Stimulated activated CD8-positive, alpha-beta memory T cell treated with anti-CD3 and anti-CD28 coated beads, Interleukin-12 subunit alpha, Interleukin-12 subunit beta, amount 100 ng/mL, for 24 hours (primary cell): ENCODE results near the gene PKD1L1.
"Not testable (repeated sequence)": the region's sequence is repeated elsewhere in the genome, so short reads cannot be mapped to it uniquely, and the experiment has no call there.

Source experiments
- DNase-seq: peaks from one replicate; pipeline ENCODE4 v3.0.0-alpha.2; 2020; ENCODE audit errors: extremely low read depth

The PKD1L1 gene

GRCh38 chr7:47937711-47938573 is 10.3 kb downstream of the PKD1L1 start:
- no peak for DNase-seq

- no peak for DNase-seq
Observed at GRCh38 chr7:47937065-47937687, 11.1 kb downstream of the PKD1L1 start.

GRCh38 chr7:47936323-47936722 is 11.9 kb downstream of the PKD1L1 start:
- no peak for DNase-seq

- no peak for DNase-seq
Observed at GRCh38 chr7:47935336-47935735, 12.9 kb downstream of the PKD1L1 start.

GRCh38 chr7:47934831-47935230 is 13.4 kb downstream of the PKD1L1 start:
- DNase-seq = no peak

- no peak for DNase-seq
Observed at GRCh38 chr7:47933215-47933614, 15.1 kb downstream of the PKD1L1 start.

- no peak for DNase-seq
Observed at GRCh38 chr7:47932466-47933037, 15.7 kb downstream of the PKD1L1 start.

GRCh38 chr7:47932016-47932415 is 16.2 kb downstream of the PKD1L1 start:
- no peak for DNase-seq

- DNase-seq = no peak
Observed at GRCh38 chr7:47931005-47932004, 17.0 kb downstream of the PKD1L1 start.

GRCh38 chr7:47924266-47924665 is 24.0 kb downstream of the PKD1L1 start:
- no peak for DNase-seq

GRCh38 chr7:47923081-47923875 is 25.0 kb downstream of the PKD1L1 start:
- not testable (repeated sequence) for DNase-seq

GRCh38 chr7:47916514-47916913 is 31.8 kb downstream of the PKD1L1 start:
- not testable (repeated sequence) for DNase-seq

GRCh38 chr7:47915616-47915976 is 32.7 kb downstream of the PKD1L1 start:
- no peak for DNase-seq

- DNase-seq = no peak
Observed at GRCh38 chr7:47914717-47915615, 33.3 kb downstream of the PKD1L1 start.

- no peak for DNase-seq
Observed at GRCh38 chr7:47912332-47912731, 35.9 kb downstream of the PKD1L1 start.

GRCh38 chr7:47908720-47909119 is 39.5 kb downstream of the PKD1L1 start:
- no peak for DNase-seq

GRCh38 chr7:47907981-47908616 is 40.2 kb downstream of the PKD1L1 start:
- DNase-seq = no peak

- no peak for DNase-seq
Observed at GRCh38 chr7:47906883-47907282, 41.4 kb downstream of the PKD1L1 start.
